GM19240 (cell line): ENCODE results near the gene C16orf96.

Experiments used
- DNase-seq: peaks from one replicate; pipeline ENCODE4 v3.0.0; 2011; ENCODE audit warnings: low spot score; ENCODE audit not compliant: insufficient read length

The C16orf96 gene

DNA sequence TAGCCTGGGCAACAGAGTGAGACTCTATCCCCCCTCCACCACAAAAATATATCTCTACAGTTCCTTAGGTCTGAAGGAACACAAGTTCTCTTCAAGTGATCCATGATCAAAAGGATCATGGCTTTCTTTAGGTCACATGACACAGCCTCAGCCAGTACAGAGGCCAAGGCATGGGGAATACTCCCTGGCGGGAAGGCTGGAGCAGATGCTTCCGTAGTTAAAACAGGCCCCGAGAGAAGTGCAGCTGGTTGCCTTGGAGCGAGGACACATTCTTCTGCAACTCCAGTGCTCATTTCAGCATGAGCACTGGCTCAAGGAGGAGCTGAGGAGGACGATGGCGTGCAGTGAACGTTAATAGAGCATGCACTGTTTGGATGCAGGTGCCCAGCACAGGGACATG is 31.1 kb upstream of the C16orf96 start:
- no peak for DNase-seq

DNA sequence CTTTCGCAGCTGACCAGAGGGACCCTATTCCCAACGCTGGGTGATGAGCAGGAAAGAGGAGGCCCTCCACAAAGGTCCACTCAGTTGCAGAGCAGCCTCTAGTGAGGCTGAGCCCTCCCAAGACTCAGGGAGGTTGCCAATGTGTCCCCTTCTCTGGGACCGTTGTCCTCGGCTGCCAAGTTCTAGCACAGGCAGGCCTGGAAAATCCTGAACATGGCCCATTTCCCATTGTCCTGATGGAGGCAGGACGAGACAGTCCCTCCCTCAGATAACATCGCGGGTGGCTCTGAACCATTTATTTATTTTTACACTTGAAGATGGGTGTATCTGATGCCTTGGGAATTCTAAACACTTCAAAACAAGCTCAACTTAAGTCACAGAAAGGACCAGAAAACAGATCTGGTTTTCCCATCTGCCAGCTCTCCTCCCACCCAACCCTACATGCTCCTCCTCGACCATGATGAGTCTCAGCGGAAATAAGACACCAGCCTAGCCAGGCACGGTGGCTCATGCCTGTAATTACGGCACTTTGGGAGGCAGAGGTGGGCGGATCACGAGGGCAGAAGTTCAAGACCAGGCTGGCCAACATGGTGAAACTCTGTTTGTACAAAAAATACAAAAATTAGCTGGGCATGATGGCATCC is 30.4 kb upstream of the C16orf96 start:
- no peak for DNase-seq

- DNase-seq: no peak
These were observed 26.8 kb upstream of the C16orf96 start for GRCh38 chr16:4529085-4530060.

- no peak for DNase-seq
These were observed 24.3 kb upstream of the C16orf96 start for GRCh38 chr16:4531811-4532210.

DNA sequence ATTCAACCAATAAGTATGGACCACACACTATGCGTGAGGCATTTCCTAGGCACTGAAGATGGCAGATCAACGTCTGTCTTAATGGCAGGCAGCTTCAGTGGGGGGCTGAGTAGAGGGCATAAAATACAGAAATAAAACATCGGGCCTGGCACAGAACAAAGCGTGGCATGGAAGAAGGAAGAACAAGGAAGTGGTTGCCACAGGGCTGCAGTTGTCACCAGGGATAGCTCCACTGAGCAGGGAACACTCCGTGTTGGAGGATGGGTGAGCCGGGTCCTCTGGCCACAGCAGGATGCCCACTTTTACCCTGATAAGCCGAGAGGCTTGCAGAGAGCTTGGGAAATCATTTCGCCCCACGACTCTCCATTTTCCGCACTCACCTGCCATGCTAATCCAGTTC is 23.9 kb upstream of the C16orf96 start:
- DNase-seq: no peak

DNA sequence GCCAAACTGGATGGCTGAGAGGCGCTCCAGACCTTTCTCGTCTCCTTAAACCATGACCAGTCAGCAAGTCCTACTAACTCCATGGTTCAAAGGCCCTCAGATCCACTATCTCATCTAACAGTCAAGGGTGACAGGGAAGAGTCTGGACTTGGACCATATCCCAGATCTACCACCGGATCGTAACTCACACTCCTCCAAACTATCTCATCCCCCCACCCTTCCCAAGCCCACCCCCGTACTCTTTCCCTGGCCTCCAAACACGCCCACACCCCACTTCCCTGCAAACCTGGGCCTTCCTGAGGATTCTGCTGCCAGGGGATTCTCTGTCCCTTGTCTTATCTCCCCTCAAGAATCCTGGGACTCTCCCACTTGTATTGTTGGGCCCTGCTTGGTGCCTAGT is 22.6 kb upstream of the C16orf96 start:
- no peak for DNase-seq

DNA sequence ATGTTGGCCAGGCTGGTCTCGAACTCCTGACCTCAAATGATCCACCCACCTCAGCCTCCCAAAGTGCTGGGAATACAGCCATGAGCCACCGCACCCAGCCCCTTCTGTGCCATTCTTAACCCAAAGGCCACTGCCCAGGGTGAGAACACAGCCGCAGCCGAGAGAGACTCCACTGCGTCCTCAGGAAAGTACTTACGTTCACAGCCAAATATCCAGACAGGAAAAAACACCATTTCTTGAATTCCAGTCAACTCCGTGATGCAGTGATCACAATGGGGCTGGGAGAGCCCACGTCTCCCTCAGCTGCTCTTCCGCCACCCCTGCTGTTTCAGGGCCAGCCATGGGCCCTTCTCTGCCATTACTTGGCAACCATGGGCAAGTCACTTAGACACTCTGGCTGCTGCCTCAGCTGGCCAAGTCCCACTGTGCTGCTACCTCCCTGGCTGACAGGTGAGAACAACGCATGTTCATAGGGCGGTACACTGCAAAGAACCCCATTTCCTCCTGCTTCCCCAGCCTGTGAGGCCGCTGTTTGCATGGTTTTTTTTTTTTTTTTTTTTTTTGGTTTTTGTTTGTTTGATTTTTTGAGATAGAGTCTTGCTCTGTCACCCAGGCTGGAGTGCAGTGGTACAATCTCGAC is 21.9 kb upstream of the C16orf96 start:
- DNase-seq: no peak

GRCh38 chr16:4535627-4536108 is 20.5 kb upstream of the C16orf96 start:
- DNase-seq: no peak

GRCh38 chr16:4536391-4537106 is 19.6 kb upstream of the C16orf96 start:
- no peak for DNase-seq

- DNase-seq: no peak
These were observed 18.5 kb upstream of the C16orf96 start for GRCh38 chr16:4537376-4538343.

DNA sequence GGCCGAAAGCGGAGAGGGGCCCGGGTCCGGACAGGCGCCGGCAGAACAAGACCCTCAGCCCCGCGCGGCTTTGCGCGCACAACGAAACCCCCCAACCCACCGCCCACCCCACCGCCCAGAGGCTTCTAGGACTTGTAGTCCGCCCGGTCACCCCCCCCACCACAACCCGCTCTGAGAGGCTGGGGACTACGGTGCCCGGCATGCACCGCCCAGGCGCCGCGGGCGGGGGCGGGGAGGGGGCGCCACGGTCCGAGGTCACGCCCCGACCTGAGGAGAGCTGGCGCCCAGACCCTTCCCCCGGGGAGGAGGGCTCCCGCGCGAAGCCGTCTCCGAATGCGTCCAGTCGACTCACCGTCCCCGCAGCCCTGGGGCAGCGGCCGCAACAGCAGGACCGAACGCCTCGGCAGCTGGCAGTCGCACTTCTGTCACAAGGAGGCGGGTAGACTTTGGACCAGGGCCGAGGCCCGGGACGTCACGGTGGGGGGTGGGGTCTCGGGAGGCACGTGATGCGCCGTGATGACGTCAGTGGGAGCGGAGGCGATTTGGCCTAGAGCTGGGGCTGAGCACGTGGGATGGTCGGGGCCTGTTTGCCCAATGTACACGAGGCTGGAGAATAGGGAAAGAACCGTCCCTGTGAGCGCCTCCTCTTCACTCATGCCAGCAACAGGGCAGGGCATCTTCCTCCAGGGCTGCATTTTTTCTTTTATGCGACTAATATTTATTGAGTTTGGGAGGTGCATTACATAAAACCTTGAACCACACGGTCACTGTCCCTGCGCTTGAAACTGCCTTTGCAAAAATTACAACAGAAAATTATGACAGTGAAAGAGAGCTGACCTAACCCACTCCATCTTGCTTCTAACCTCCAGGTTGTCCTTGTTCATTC is 17.5 kb upstream of the C16orf96 start, which contains the start of gene CDIP1:
Gene CDIP1, minus strand, starts transcription at position 424 of the 886 bp plus-strand sequence. CDS start 24,643 bp downstream, outside the sequence.
- peak; percentile 75 for DNase-seq

DNA sequence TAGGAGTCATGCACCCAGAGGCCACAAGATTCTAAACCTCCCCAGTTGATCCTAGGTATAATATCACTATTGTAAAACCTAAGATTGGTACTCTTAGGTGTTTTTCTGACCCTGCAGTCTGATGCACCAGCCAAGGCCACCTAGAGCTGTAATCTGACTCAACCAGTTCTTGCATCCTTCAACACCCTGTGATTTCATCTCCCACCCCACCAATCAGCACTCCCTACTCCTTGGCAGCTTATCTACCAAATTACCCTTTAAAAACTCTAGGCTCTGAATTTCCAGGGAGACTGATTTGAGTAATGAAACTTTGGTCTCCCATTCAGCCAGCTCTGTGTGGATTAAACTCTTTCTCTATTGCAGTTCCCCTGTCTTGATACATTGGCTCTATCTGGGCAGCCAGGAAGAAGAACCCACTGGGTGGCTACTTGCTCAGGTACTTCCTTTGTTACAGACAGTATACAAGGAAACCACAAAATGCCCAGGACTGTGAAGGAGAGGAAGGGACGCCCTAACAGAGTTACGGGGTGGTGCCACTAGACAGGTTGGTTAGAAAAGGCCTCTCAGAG is 16.3 kb upstream of the C16orf96 start:
- no peak for DNase-seq

DNA sequence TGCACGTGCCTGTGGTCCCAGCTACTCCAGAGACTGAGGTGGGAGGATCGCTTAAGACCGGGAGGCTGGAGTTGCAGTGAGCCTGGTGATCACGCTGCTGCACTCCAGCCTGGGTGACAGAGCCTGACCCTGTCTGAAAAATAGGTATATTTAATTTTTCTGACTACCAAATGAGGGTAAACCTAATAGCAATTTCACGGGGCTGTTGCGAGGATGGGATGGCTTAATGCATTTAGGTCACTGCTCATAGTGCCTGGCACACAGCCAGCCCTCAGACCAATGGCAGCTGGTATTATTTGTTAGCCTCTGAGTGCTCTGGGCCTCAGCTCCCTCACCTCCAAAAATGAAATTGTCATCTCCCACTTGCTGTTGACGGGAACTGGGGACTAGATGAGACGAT is 11.7 kb upstream of the C16orf96 start:
- no peak for DNase-seq

DNA sequence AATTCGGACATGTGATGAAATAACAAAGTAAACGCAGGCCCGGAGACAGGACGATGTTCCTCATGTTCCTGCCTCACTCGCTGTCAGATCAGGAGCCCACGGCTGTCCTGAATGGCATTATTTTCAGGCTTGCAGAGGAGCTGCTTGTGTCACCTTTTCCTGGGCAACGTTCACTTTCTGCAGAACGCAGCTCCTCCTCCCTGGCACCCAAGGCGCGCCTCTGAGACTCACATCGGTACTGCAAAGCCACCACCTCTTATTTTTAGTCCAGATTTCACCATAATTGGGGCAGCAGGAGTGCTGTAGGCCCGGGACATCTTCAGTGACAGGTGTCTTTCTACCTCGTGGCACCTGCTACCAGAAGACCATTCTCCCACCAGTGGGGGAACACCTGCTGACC is 8.0 kb upstream of the C16orf96 start:
- no peak for DNase-seq

DNA sequence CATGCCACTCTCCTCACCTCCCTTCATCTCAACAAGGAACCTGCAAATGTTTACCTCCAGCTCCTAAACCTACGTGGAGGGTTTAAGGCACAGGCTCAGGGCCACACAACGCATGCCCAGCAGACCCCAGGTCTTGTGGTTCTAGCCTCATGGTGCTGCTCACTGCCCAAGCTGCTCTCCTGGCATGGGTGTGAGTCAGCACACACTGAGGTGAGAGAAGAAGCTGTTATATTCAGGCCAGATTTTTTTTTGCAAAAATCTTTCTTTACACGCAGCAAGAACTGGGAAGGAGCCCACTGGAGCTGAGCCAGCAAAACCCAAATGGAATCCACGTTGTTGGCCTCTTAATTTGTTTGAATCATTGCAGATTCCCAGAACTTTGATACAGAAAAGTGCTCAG is 5.5 kb upstream of the C16orf96 start:
- DNase-seq: no peak

DNA sequence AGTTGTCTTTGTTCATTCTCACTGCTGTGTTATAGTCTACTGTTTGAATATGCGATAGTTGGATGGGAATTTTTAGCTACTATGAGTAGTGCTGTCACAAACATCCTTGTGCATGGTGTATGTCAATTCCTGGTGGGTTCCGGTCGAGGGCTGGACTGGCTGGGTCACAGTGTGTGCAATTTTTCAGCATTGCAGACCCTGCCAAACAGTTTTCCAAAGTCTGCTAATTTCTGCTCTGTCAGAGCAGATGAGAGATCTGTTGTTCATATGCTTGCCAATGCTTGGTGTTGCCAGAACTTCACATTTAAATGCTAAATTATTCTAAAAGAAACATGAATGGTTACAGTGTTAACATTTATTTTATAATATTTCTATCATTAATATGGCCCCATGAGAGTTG is 3.6 kb upstream of the C16orf96 start:
- no peak for DNase-seq

GRCh38 chr16:4556580-4556979 is 440 bp downstream of the C16orf96 start:
- DNase-seq: no peak

- DNase-seq: no peak
These were observed 1.8 kb downstream of the C16orf96 start for GRCh38 chr16:4557973-4558372.

GRCh38 chr16:4561596-4561995 is 5.5 kb downstream of the C16orf96 start:
- no peak for DNase-seq
